ENCODE results near the gene NOM1.
A peak's percentile ranks its signal among the peaks of the same experiment; 100 is the strongest.
"Not testable (repeated sequence)": the region's sequence is repeated elsewhere in the genome, so short reads cannot be mapped to it uniquely, and the experiment has no call there.

Gene NOM1

DNA sequence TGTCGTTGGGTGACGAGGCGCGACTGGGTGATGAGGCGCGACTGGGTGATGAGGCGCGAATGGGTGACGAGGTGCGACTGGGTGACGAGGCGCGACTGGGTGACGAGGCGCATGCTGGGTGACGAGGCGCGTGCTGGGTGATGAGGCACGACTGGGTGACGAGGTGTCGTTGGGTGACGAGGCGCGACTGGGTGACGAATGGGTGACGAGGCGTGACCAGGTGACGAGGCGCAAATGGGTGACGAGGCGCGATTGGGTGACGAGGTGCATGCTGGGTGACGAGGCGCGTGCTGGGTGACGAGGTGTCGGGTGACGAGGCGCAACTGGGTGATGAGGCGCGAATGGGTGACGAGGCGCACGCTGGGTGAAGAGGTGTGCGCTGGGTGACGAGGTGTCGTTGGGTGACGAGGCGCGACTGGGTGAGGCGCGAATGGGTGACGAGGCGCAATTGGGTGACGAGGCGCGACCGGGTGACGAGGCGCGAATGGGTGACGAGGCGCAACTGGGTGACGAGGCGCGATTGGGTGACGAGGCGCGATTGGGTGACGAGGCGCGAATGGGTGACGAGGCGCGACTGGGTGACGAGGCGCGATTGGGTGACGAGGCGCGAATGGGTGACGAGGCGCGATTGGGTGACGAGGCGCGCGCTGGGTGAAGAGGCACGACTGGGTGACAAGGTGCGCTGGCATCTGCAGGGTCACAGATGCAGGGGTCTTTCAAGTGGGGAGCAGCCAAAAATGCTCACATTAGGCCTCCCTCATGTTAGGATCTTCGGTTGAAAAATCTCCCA lies 7.9 kb upstream of the NOM1 start:
- DNase-seq = no peak

DNA sequence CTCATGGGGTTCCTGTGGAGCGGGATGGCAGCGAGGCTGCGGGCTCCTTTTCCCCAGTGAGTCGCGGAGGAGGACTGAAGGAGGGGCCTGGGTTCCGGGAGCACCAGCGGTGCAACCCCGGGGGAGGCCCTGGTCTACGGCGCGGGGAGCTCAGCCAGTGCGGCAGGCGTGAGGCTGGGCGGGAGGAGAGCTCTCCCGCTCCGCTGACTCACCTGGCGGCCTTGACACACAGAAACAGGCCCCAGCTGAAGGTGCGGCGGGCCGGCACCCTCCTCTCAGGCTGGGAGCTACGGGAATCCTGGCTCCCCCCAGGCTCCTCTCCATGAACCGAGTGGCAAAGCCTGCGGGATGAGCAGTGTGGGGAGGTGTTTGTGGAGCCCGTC lies 6.8 kb upstream of the NOM1 start:
- peak; percentile 17 for DNase-seq

DNA sequence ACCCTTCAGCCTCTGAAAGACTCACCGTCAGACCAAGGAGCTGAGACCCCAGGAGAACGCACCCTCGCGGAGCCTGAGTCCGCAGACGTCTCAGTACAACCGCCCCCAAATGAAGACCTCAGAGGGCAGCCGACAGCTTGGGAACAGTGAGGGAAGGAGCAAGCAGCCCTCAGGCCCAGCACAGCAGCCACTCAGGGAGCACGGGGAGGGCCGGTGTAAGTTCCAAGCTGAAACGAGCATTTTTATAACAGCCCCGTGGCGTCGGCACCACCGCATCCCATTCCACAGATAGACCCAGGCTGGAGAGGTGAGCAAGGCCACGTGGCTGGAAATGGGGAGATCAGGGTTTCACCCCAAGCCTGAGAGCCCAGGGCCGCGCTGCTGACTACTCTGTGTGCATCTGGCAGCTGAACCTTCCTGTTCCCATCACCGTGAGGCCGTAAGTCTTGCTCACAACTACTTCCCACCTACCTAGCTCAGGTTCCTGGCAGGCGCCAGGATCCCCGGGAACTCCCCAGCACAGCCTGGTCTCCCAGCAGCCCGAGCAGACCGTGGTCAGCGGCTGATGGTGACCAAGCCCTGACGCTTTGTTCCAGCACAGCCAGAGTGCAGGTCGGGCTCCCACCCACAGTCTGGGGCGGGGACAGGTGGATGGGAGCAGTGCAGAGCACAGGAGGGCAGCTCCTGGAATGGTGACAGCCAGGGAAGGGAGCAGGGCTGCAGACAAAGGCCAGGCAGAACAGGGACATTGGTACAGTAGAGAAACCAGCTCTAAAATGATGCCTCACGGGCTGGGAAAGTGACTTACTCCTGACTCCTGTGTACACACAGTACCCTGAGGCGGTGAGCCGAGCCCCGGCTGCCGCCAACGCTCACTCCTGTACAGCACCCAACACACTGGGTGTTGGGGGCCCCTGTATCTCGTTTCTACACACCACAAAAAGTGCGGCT lies 6.1 kb upstream of the NOM1 start:
- no peak for DNase-seq

DNA sequence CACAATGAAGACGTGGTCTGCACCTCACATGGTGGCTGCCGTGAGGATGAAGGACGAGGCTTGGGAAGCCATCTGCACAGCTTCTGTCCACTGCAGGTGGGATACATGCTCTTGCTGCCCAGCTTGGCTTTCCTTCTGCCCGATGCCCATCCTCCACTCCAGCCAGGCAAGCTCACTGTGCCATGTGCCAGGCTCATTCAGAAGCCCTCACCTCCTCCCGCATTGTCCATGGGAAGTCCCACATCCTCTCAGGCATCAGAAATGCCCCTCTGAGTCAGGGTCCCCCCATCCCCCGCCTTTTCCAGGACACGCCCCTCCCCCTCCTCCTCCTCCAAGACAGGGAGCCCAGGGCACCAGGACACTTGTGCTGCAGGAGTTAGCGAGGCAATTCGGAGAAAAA lies 4.6 kb upstream of the NOM1 start:
- no peak for DNase-seq

DNA sequence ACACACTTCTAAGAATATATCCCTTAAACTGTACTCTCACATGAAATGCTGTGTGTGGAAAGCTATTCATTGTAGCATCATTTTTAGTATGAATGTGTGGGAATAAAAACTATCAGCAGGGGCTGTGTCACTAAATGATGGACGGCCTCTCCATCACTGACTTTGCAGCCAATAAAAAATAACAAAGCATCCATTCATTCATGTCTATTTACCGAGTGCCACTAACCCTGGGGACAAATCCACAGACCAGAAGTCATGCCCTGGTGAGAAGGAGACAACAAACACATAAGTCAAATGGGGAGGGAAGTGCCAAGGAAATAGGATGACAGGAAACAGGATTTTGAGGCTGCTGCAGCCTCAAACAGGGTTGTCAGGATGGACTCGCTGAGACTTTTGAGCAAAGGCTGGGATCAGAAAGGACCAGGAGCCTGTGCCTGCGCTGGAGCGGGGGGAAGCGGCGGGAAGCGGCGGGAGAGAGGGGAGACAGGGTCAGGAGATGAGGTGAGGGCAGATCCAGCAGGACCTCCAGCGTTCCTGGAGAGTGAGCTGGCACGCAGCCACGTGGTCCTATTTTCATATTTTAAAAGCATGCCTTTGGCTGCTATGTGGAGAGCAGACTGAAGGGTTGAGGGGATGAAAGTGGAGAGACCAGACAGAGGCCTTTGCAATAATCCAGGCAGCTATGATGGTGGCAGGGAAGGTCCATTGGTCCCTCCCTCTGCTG lies 2.2 kb upstream of the NOM1 start:
- no peak for DNase-seq

DNA sequence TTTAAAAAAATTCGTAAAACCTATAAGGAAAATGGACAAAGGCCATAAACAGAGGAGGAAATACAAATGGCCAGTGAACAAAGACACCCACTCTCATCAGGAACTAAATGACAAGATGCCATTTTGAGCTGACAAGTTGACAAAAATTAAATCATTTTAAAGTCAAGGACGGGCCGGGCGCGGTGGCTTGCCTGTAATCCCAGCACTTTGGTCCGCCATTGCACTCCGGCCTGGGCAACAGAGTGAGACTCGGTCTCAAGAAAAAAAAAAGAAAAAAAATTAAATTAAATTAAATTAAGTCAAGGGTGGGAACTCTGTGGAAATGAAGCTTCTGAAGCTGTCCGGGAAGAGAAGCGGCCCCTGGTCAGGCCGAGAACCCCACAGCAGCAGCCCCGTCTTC lies 1.2 kb upstream of the NOM1 start:
- no peak for DNase-seq

DNA sequence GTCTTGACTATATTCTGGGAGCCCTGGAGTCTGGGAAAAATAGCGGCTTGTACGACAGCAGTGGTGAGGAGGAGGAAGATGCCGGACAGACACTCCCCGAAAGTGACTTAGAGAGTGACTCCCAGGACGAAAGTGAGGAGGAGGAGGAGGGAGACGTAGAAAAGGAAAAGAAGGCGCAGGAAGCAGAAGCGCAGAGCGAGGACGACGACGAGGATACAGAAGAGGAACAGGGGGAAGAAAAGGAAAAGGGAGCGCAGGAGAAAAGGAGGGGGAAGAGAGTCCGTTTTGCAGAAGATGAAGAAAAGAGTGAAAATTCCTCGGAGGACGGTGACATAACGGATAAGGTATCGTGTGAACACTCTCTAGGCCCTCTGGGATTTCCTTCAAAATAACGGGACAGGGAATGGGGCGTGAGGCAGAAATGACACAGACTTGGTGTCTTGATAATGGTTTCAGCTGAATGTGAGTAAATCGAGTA lies 908 bp downstream of the NOM1 start:
- DNase-seq = no peak

DNA sequence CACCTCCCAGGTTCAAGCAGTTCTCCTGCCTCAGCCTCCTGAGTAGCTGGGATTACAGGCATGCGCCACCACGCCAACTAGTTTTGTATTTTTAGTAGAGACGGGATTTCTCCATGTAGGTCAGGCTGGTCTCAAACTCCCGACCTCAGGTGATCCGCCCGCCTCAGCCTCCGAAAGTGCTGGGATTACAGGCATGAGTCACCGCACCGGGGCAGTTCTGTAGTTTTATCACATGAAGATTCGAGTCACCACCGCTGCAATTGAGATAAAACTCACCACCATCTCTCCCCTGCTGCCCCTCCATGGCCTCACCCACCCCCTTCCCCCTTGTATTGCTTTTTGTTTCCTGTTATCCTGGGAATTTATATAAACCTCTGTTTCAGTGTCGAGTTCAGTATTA lies 3.7 kb downstream of the NOM1 start:
- not testable (repeated sequence) for DNase-seq

DNA sequence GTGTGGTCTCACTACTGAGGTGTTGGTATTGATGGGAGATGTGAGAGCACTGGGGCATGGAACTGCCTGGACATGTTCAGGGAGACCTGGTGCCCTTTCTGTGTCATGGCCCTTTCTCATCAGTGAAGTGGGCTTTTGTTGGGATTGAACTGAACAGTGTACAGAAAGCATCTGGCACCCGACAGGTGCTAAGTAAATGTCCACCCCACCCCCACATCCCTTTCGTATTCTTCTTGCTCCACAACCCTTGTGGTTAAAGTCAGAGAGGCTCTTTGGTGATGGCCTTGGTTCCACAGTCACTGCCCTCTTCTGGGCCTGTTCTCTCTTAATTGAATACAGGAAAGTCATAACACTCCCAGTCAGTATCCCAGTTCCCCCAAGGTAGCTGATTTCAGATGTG lies 5.4 kb downstream of the NOM1 start:
- DNase-seq = no peak

DNA sequence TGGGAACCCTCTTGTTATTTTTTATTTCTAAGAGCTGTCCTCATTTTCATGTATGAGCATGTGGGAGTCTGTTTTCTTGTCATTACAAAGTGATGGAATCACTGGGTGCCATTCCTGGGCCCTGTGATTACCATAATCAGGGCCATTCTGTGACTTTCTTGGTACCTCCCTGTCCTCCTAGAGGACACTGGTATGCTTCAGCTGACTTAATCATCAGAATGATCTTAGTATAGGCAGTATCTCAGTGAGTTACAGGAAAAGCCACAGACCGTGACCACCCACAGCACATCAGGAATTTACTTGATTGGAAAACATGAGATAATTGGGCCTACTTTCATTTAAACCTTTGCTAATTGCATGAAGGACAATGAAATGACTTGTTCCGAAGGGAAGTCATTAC lies 7.2 kb downstream of the NOM1 start:
- DNase-seq = no peak

DNA sequence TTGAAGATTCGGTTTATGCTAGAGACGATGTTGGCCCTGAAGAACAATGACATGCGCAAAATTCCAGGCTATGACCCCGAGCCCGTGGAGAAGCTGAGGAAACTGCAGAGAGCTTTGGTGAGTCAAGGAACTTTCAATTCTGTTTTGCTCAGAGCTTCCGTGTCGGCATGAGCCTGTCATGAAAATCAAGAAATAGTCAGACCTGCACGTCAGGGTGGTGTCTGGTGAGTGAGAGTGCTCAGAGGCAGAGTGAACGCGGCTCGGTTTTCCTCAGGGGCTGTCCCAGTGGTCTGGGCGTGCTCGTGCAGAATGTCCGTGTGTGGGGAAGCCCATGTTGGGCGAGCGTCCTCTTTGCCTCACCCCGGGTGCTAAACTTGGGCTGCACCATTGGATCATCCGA lies 12.6 kb downstream of the NOM1 start:
- no peak for DNase-seq

DNA sequence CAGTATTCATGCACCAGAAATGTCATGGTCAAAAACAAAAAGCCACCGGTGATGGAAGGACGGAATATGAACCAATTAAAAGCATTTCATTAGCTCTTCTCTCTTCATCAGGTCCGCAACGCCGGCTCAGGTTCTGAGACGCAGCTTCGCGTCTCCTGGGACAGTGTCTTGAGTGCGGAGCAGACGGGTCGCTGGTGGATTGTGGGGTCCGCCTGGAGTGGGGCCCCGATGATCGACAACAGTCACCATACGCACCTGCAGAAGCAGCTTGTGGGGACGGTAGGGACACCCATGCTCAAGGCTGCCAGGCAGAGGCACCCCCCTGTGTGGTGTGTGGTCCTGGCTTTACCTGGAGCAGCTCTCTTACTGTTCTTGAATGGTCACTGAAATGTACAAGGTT lies 13.4 kb downstream of the NOM1 start:
- DNase-seq = no peak

DNA sequence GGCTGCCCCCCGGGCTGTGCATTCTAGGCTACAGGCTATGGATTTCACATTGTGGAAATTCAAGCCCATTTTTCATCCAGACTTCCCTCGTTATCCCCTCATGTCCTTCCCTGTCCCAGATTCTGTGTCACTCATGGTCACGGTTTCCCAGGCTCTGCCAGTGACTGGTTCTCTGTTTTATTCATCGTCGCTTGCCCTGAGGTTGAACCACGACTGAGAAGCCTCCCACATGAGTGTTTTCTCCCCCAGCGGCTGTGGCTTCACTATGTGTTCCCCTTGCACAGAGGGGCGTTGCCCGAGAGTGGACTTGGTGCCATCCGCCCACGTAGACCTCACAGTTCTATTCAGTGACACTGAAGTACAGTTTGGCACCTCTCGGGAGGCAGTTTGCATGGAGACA lies 14.0 kb downstream of the NOM1 start:
- no peak for DNase-seq

DNA sequence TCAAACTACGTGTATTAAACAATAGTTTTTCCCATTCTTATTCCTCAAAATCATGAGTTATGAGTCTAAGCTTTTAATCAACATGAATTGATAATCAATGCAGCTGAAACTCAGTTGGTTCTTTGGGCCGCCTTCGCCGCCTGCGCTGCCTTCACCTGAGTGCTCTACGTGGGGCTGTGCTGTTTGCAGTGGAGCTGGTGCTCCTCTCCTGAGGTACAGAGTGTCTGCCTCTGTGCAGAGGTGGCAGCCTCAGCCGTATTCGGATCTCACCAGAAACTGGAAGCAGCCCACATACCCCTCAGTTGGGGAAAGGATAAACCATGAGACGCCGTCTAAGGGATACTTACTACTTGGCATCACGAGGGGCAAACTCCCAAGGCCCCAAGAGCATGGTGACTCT lies 15.5 kb downstream of the NOM1 start:
- DNase-seq = no peak

DNA sequence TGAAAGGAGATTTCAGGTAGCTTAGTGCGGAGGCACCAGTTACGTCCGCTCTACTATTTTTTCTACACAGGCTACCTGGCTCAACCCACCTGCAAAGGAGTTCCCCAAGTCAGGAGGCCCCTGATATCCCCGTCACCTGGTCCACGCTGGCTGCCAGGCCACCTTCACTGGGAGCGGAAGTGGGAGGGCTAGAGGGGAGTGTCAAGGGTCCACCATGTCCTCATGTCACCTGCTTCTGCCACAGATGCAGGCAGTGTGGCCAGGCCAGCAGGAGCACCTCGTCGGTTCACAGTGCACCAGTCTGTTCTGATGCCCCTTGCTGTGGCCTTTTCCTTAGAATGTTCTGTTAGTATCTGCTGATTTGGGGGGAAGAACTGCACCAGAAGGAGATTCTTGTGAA lies 16.9 kb downstream of the NOM1 start:
- DNase-seq = no peak

DNA sequence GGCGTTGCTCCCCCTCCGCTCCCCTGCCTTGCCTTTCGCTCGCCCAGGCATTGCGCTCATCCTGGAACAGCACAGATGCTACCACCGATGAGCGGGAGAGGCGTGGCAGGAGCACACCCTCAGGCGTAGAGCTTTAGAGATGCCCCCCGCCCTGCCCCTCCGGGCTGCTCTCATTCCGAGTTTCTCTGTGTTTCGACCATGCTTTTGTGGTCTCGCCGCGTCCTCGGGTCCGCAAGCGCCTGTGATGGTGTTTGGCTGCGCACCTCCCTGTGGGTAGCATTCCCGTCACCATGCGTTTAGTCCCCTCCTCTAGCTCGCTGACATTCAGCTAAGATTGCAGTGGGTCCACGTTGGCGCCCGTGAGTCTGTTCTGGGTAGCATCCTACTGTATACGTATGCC lies 18.7 kb downstream of the NOM1 start:
- no peak for DNase-seq

DNA sequence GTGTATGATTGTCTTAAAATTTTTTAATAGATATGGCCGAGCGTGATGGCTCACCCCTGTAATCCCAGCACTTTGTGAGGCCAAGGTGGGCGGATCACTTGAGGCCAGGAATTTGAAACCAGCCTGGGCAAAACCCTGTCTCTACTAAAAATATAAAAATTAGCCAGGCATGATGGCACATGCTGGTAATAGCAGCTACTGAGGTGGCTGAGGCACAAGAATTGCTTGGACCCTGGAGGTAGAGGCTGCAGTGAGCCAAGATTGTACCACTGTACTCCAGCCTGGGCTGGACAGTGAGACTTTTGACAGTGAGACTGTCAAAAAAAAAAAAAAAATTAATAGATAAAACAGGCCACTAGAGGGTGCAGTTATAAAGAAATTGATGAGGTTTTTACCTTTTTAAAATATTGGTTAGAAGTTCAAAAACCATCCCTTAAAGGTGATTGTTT lies 20.5 kb downstream of the NOM1 start:
- no peak for DNase-seq

DNA sequence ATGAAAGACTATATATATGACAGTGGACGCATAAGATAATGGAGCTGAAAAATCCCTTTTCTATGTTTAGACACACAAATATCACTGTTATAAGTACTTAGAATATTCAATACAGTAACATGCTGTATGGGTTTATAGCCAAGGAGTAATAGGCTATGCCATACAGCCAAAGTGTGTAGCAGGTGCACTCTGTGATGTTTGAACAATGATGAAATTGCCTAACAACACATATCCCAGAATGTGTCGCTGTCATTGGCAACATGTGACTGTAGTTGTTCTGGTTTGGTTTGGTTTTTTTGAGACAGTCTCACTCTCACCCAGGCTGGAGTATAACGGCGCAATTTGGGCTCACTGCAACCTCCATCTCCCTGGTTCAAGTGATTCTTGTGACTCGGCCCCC lies 26.1 kb downstream of the NOM1 start:
- DNase-seq = no peak

DNA sequence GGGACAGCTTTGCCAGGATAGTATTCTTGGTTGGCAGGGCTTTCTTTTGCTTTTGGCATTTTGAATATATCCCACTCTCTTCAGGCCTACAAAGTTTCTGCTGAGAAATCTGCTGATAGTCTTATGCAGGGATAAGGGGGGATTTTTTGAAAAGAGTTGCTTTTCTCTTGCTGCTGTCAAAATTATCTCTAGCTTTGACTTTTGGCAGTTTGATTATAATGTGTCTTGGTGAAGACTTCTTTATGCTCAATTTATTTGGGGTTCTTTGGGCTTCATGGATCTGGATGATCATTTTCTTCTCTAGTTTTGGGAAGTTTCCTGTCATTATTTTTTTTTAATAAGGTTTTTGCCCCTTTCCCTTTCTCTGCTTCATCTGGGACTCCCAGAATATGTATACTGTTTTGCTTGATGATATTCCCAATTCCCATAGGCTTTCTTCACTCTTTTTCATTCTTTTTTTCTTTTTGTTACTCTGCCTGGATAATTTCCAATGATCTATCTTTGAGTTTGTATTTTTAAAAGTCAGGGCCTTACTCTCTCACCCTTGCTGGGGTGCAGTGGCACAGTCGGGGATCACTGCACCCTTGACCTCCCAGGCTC lies 29.6 kb downstream of the NOM1 start:
- no peak for DNase-seq

DNA sequence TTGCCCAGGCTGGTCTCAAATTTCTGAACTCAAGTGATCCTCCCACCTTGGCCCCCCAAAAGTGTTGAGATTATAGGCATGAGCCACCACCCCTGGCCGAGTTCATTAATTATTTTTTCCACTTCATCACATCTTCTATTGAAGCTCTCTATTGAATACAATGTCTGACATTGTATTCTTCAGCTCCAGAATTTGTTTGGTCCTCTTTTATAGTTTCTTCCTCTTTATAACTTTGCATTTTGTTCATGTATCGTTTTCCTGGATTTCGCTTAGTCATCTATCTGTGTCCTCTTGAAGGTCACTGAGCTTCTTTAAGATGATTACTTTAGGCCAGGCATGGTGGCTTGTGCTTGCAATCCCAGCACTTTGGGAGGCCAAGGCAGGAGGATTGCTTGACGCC lies 30.2 kb downstream of the NOM1 start:
- no peak for DNase-seq

DNA sequence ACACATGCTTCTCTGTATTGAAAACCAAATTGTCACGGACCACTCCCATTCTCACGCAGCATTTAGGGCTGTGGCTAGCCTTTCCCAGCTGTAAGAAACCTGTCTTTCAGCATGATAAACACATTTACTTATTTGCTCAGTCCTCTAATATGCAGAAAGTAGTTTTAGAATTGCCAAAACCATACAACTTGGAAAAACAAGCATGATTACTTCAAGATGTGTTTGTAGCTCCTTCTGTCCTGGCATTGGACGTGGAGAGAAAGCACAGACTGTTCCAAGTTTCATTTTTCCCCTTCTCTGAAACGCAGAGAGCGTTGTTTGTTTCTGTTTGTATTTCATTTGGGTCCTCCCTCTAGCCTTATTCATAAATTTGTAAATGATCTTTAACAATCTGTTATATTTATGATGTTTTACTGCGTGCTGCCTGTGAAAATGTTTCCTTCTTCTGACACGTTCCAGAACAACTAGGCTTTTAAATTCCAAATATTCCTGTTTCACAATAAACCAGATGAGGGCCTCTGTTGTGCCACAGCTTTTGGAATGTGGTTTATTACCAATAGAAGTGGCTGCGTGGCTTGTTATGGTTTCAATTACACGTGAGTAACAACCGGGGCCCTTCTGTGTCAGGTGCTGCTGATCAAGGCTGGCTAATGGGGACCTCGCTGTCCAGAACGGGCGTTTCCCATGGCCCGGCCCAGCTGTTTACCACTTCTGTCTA lies 34.8 kb downstream of the NOM1 start:
- no peak for DNase-seq
